HEK293 (cell line): Measurements from ENCODE around the gene ARL15.

Experiments
- CTCF ChIA-PET: fragments of 350-600 bp; formaldehyde crosslinking; extraction: SDS; loops from one replicate; lab custom pipeline; 2021; ENCODE audit warnings: antibody characterized with exemption; lab: Yijun Ruan, JAX
- POLR2A ChIA-PET: fragments of 300-600 bp; formaldehyde crosslinking; extraction: SDS; loops from one replicate; lab custom pipeline; 2020; ENCODE audit warnings: antibody characterized with exemption, inconsistent platforms; lab: Yijun Ruan, JAX
- H3K27ac ChIP-seq: fragments of 200-500 bp; sonication (Bioruptor generic); 2 replicates; pipeline ENCODE4 v1.5.1; 2014; ENCODE audit warnings: low read depth, low read length, control low read depth, inconsistent platforms; ENCODE audit errors: extremely low read depth
- H3K36me3 ChIP-seq, 2 experiments: fragments of 200-500 bp in 1 of 2; sonication (Bioruptor generic) in 1 of 2; 1 replicate in 1 of 2; 2 replicates in 1 of 2; pipeline ENCODE4 v1.5.1; 2014 to 2017; ENCODE audit warnings: inconsistent platforms in 2 of 2, low read length in 2 of 2; ENCODE audit not compliant: control insufficient read depth in 2 of 2, insufficient read depth in 1 of 2
- H3K4me1 ChIP-seq: fragments of 200-500 bp; sonication (Bioruptor generic); 2 replicates; pipeline ENCODE4 v1.5.1; 2014; ENCODE audit warnings: mild to moderate bottlenecking, low read length, inconsistent platforms; ENCODE audit not compliant: control insufficient read depth, insufficient read depth
- H3K4me3 ChIP-seq: 2 replicates; pipeline ENCODE4 v1.5.1; 2011; ENCODE audit warnings: low read depth, mild to moderate bottlenecking, control low read depth, low read length, moderate library complexity
- H3K9me3 ChIP-seq: fragments of 200-500 bp; sonication (Bioruptor generic); 2 replicates; pipeline ENCODE4 v1.5.1; 2014; ENCODE audit warnings: low read depth, low read length, inconsistent platforms; ENCODE audit not compliant: control insufficient read depth, insufficient read depth
- RBAK ChIP-seq: fragments of 450-650 bp; formaldehyde crosslinking; IDR thresholded peaks from 2 replicates; pipeline ENCODE4 v1.5.1; 2016; ENCODE audit warnings: missing biosample characterization, missing genetic modification characterization
- SP7 ChIP-seq: fragments of 450-650 bp; formaldehyde crosslinking; IDR thresholded peaks from 2 replicates; pipeline ENCODE4 v1.5.1; 2016; ENCODE audit warnings: missing biosample characterization, missing genetic modification characterization
- YY1 ChIP-seq: fragments of 450-650 bp; formaldehyde crosslinking; IDR thresholded peaks from 2 replicates; pipeline ENCODE4 v1.5.1; 2018; ENCODE audit warnings: missing biosample characterization, missing genetic modification characterization
- ZEB2 ChIP-seq: fragments of 450-650 bp; formaldehyde crosslinking; IDR thresholded peaks from 2 replicates; pipeline ENCODE4 v1.5.1; 2016; ENCODE audit warnings: missing biosample characterization, missing genetic modification characterization
- ZFHX2 ChIP-seq: fragments of 450-650 bp; formaldehyde crosslinking; conservative IDR thresholded peaks from 2 replicates; pipeline ENCODE4 v1.5.1; 2016; ENCODE audit warnings: missing biosample characterization, missing genetic modification characterization
- ZNF112 ChIP-seq: fragments of 450-650 bp; formaldehyde crosslinking; IDR thresholded peaks from 2 replicates; pipeline ENCODE4 v1.5.0; 2017; ENCODE audit warnings: missing biosample characterization, missing genetic modification characterization
- ZNF221 ChIP-seq: fragments of 450-650 bp; formaldehyde crosslinking; IDR thresholded peaks from 2 replicates; pipeline ENCODE4 v1.5.1; 2017; ENCODE audit warnings: missing biosample characterization, missing genetic modification characterization, borderline replicate concordance
- ZNF23 ChIP-seq: fragments of 450-650 bp; formaldehyde crosslinking; IDR thresholded peaks from 2 replicates; pipeline ENCODE4 v1.5.1; 2016; ENCODE audit warnings: missing biosample characterization, missing genetic modification characterization, borderline replicate concordance
- ZNF416 ChIP-seq: fragments of 450-650 bp; formaldehyde crosslinking; IDR thresholded peaks from 2 replicates; pipeline ENCODE4 v1.5.1; 2016; ENCODE audit warnings: missing biosample characterization, missing genetic modification characterization
- ZNF645 ChIP-seq: fragments of 450-650 bp; formaldehyde crosslinking; IDR thresholded peaks from 2 replicates; pipeline ENCODE4; 2016; ENCODE audit warnings: missing biosample characterization, missing genetic modification characterization
- ZNF664 ChIP-seq: fragments of 450-650 bp; formaldehyde crosslinking; IDR thresholded peaks from 2 replicates; pipeline ENCODE4 v1.5.1; 2016; ENCODE audit warnings: missing biosample characterization, missing genetic modification characterization
- ZNF837 ChIP-seq: fragments of 450-650 bp; formaldehyde crosslinking; IDR thresholded peaks from 2 replicates; pipeline ENCODE4 v1.5.1; 2016; ENCODE audit warnings: missing biosample characterization, missing genetic modification characterization
- ZSCAN4 ChIP-seq: fragments of 450-650 bp; formaldehyde crosslinking; IDR thresholded peaks from 2 replicates; pipeline ENCODE4 v1.5.1; 2017; ENCODE audit warnings: missing biosample characterization, missing genetic modification characterization
- TF ChIP-seq, protein P1 (sequence below): fragments of 450-650 bp; formaldehyde crosslinking; IDR thresholded peaks from 2 replicates; pipeline ENCODE4 v1.5.1; 2016; ENCODE audit warnings: missing biosample characterization, missing genetic modification characterization
- TF ChIP-seq, protein P2 (sequence below): fragments of 450-650 bp; formaldehyde crosslinking; IDR thresholded peaks from 2 replicates; pipeline ENCODE4 v1.5.1; 2017; ENCODE audit warnings: missing biosample characterization, missing genetic modification characterization
- TF ChIP-seq, protein P3 (sequence below): fragments of 450-650 bp; formaldehyde crosslinking; IDR thresholded peaks from 2 replicates; pipeline ENCODE4 v1.5.1; 2016; ENCODE audit warnings: missing biosample characterization, missing genetic modification characterization, borderline replicate concordance
- TF ChIP-seq, protein P4 (sequence below): fragments of 450-650 bp; formaldehyde crosslinking; IDR thresholded peaks from 2 replicates; pipeline ENCODE4 v1.5.1; 2016; ENCODE audit warnings: missing biosample characterization, missing genetic modification characterization

Gene ARL15

GRCh38 chr5:53936481-53937352, 373.7 kb downstream of the ARL15 start (continued):
- TF ChIP-seq, protein P1, sequence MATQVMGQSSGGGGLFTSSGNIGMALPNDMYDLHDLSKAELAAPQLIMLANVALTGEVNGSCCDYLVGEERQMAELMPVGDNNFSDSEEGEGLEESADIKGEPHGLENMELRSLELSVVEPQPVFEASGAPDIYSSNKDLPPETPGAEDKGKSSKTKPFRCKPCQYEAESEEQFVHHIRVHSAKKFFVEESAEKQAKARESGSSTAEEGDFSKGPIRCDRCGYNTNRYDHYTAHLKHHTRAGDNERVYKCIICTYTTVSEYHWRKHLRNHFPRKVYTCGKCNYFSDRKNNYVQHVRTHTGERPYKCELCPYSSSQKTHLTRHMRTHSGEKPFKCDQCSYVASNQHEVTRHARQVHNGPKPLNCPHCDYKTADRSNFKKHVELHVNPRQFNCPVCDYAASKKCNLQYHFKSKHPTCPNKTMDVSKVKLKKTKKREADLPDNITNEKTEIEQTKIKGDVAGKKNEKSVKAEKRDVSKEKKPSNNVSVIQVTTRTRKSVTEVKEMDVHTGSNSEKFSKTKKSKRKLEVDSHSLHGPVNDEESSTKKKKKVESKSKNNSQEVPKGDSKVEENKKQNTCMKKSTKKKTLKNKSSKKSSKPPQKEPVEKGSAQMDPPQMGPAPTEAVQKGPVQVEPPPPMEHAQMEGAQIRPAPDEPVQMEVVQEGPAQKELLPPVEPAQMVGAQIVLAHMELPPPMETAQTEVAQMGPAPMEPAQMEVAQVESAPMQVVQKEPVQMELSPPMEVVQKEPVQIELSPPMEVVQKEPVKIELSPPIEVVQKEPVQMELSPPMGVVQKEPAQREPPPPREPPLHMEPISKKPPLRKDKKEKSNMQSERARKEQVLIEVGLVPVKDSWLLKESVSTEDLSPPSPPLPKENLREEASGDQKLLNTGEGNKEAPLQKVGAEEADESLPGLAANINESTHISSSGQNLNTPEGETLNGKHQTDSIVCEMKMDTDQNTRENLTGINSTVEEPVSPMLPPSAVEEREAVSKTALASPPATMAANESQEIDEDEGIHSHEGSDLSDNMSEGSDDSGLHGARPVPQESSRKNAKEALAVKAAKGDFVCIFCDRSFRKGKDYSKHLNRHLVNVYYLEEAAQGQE (tag by site-specific recombination) = no peak

DNA sequence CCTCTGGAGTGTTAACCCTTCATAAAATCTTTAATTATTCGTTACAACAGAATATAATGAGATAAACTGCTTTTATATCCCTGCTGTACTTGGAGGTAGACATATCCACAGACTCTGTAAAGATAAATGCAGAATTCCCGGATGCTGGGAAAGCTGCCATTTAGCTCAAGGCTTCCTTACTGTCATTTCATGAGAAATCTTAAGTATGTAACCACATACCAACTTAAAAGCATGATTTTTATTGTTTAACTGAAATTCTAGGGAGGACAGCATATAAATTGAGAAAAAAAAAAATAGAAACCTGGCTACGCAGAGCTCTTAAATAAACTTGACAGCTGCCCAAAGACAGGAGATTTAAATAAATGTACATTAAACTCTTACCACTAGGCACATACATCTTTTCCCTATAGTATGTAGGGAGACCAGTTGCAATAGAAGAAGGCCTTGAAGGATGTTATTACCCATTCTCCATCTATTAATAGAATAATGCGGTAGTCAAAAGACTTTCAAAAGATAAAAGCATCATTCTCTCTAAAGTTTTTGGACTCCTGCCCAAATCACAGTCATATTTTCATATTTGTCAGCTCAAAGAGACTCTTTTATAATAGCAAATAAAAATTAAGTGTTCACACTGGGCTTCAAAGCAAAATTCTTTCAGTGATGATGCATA, 376.1 kb downstream of the ARL15 start:
- Histone ChIP-seq H3K27ac (no peak overlapping the region), H3K9me3 (no peaks in the 10 kb centered on the region), H3K36me3 (no peaks in the 10 kb centered on the region), H3K4me3 (no peak overlapping the region), H3K4me1 (no peaks in the 10 kb centered on the region)
- ChIA-PET CTCF (interaction anchor here (0.6 kb wide), 2 partner anchors 794 to 936 kb away, joined by 3 to 4 read pairs; no protein-coding TSS in a partner anchor), POLR2A (no interaction called here)
- no peak for TF ChIP-seq ZFHX2 (tag by site-specific recombination)
- TF ChIP-seq, protein P2, sequence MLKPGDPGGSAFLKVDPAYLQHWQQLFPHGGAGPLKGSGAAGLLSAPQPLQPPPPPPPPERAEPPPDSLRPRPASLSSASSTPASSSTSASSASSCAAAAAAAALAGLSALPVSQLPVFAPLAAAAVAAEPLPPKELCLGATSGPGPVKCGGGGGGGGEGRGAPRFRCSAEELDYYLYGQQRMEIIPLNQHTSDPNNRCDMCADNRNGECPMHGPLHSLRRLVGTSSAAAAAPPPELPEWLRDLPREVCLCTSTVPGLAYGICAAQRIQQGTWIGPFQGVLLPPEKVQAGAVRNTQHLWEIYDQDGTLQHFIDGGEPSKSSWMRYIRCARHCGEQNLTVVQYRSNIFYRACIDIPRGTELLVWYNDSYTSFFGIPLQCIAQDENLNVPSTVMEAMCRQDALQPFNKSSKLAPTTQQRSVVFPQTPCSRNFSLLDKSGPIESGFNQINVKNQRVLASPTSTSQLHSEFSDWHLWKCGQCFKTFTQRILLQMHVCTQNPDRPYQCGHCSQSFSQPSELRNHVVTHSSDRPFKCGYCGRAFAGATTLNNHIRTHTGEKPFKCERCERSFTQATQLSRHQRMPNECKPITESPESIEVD (tag by site-specific recombination) = 0 out of 2 replicates have a peak, but pooled peaks have one; percentile 8
- TF ChIP-seq, protein P3, sequence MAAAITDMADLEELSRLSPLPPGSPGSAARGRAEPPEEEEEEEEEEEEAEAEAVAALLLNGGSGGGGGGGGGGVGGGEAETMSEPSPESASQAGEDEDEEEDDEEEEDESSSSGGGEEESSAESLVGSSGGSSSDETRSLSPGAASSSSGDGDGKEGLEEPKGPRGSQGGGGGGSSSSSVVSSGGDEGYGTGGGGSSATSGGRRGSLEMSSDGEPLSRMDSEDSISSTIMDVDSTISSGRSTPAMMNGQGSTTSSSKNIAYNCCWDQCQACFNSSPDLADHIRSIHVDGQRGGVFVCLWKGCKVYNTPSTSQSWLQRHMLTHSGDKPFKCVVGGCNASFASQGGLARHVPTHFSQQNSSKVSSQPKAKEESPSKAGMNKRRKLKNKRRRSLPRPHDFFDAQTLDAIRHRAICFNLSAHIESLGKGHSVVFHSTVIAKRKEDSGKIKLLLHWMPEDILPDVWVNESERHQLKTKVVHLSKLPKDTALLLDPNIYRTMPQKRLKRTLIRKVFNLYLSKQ (tag by site-specific recombination) = no peak
- TF ChIP-seq ZEB2 = no peak

DNA sequence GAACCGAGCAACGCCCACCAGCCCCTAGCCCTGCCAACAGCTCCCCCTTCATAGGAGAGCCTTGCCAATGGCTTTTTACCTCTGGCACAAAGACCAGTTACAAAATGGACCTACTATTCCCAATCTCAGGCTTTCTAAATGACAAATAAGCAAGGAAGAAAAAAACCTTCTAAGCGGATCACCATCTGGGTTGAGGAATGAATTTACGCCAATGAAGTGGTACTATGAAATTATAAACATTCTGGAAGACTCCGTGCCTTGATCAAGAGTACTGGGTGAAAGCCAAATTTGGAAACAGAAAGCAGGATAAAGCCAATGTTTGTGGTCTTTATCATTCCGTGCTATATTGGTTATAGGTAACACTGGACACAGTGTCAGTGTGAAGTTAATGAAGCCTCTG, 378.0 kb downstream of the ARL15 start:
- CTCF ChIA-PET = no interaction called here
- Histone ChIP-seq H3K27ac (no peak overlapping the region), H3K36me3 (no peaks in the 10 kb centered on the region), H3K9me3 (no peaks in the 10 kb centered on the region), H3K4me1 (0 out of 2 replicates have a peak, but pooled peaks cover 2% of the 10 kb centered on the region), H3K4me3 (no peak overlapping the region)
- TF ChIP-seq ZNF416 = no peak
- TF ChIP-seq ZNF112 = no peak
- TF ChIP-seq RBAK = no peak
- no peak for TF ChIP-seq SP7 (tag by site-specific recombination)
- TF ChIP-seq ZNF23 (tag by site-specific recombination) = no peak
- no peak for TF ChIP-seq ZNF837 (tag by site-specific recombination)
- TF ChIP-seq ZNF645 (tag by site-specific recombination) = no peak
- no peak for TF ChIP-seq ZNF664 (tag by site-specific recombination)
- TF ChIP-seq YY1 (tag by site-specific recombination) = no peak
- TF ChIP-seq ZSCAN4 = no peak
- TF ChIP-seq ZNF221 (tag by site-specific recombination) = no peak
- TF ChIP-seq, protein P4, sequence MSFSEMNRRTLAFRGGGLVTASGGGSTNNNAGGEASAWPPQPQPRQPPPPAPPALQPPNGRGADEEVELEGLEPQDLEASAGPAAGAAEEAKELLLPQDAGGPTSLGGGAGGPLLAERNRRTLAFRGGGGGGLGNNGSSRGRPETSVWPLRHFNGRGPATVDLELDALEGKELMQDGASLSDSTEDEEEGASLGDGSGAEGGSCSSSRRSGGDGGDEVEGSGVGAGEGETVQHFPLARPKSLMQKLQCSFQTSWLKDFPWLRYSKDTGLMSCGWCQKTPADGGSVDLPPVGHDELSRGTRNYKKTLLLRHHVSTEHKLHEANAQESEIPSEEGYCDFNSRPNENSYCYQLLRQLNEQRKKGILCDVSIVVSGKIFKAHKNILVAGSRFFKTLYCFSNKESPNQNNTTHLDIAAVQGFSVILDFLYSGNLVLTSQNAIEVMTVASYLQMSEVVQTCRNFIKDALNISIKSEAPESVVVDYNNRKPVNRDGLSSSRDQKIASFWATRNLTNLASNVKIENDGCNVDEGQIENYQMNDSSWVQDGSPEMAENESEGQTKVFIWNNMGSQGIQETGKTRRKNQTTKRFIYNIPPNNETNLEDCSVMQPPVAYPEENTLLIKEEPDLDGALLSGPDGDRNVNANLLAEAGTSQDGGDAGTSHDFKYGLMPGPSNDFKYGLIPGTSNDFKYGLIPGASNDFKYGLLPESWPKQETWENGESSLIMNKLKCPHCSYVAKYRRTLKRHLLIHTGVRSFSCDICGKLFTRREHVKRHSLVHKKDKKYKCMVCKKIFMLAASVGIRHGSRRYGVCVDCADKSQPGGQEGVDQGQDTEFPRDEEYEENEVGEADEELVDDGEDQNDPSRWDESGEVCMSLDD (tag by site-specific recombination) = no peak
- POLR2A ChIA-PET = no interaction called here
